ENCODE measurements around the gene C10orf90.

- TF ChIP-seq LEF1 (IDR thresholded peaks at IDR 0.05; ENCODE audit: borderline replicate concordance) = no peak
- TF ChIP-seq ZNF384 (IDR thresholded peaks at IDR 0.05) = no peak
- no peak for TF ChIP-seq CTBP1 (IDR thresholded peaks at IDR 0.05; ENCODE audit: borderline replicate concordance)
- no peak for TF ChIP-seq SP1 (IDR thresholded peaks at IDR 0.05)
Observed at GRCh38 chr10:126674741-126675515, 4.4 kb upstream of the C10orf90 start.

Data from HEK293T (cell line).